ENCODE results near the gene NEURL1.

The NEURL1 gene

DNA sequence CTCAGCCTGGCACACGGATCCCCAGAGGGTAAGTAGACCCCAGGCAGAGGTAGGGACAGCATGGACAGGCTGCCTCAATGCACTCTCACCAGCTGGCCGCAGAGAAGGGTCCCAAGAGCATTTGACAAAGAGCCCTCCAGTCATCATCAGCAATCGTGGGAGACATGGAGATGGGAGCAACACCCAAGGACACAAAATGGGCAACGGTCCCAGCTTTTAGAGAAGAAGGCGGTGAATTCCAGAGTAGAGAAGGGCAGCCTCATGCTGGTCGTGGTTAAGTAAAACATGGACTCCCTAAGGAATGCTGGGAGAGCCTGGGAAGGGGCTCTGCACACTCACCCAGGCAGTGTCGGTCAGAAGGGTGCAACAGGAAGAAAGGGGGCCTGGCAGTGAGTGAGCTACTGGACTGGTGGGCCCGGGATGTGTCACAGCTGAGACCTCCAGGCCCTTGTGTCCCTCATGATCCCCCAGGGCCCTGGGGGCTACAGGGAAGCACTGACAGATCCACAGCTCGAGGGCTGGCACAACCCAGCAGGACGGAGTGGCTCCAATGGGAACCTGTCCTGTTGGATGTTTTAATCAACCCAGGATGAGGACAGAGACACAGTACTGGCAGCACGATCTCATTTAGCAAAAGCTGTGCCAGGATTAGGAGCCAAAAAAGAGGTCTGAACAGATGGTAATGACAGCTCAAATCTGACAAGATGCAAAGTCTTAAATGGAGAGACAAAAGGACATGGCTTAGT lies 147.1 kb downstream of the NEURL1 start:
- H3K9ac ChIP-seq (ENCODE audit: low read length) = no peak overlapping the region
- no peaks in the 10 kb centered on the region for H3K27me3 ChIP-seq (ENCODE audit: low read length)
- H3K27ac ChIP-seq (ENCODE audit: low read depth, low read length) = no peak overlapping the region
- H3K9me2 ChIP-seq (replicated peaks; ENCODE audit: insufficient read depth, low read length) = no peaks in the 10 kb centered on the region
- H3K36me3 ChIP-seq (ENCODE audit: low read length) = no peaks in the 10 kb centered on the region
- TF ChIP-seq, protein P1, sequence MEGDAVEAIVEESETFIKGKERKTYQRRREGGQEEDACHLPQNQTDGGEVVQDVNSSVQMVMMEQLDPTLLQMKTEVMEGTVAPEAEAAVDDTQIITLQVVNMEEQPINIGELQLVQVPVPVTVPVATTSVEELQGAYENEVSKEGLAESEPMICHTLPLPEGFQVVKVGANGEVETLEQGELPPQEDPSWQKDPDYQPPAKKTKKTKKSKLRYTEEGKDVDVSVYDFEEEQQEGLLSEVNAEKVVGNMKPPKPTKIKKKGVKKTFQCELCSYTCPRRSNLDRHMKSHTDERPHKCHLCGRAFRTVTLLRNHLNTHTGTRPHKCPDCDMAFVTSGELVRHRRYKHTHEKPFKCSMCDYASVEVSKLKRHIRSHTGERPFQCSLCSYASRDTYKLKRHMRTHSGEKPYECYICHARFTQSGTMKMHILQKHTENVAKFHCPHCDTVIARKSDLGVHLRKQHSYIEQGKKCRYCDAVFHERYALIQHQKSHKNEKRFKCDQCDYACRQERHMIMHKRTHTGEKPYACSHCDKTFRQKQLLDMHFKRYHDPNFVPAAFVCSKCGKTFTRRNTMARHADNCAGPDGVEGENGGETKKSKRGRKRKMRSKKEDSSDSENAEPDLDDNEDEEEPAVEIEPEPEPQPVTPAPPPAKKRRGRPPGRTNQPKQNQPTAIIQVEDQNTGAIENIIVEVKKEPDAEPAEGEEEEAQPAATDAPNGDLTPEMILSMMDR (IDR thresholded peaks at IDR 0.05; ENCODE audit: insufficient read depth, low read length, poor library complexity, severe bottlenecking) = no peak
- TF ChIP-seq EZH2phosphoT487 (conservative IDR thresholded peaks at IDR 0.05; ENCODE audit: low read length) = no peak
- H4K20me1 ChIP-seq (ENCODE audit: low read depth, low read length) = no peaks in the 10 kb centered on the region
- no peaks in the 10 kb centered on the region for H3F3A ChIP-seq (ENCODE audit: insufficient read depth)
- no peak overlapping the region for H3K4me3 ChIP-seq (ENCODE audit: insufficient read depth, low read length, poor library complexity, severe bottlenecking)
- no peaks in the 10 kb centered on the region for H3K9me3 ChIP-seq (ENCODE audit: insufficient read depth, low read length)
- H3K79me2 ChIP-seq (ENCODE audit: insufficient read depth, low read length) = no peaks in the 10 kb centered on the region
- no peak overlapping the region for H2AFZ ChIP-seq (ENCODE audit: low read depth, low read length, severe bottlenecking)
- no peak overlapping the region for H3K4me2 ChIP-seq (ENCODE audit: low read depth, low read length, poor library complexity, severe bottlenecking)

DNA sequence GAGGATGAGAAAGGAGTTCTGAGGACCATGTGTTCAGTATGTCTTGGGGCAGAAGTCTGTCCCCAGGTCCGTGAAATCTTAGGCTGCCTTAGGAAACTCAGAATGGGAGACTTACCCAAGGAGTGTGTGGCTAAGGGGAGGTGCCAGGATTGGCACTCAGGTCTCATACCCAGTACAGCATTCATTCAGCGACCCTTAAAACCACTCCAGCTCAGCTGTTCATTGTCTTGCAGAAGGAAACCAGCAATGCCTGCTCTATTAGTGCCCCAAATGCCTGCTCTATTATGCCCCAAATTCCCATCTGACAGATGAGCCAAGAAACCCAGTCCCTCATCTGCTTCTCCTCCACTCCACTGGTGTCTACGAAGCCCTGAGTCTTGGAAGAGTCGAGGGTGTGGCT lies 147.8 kb downstream of the NEURL1 start:
- Histone ChIP-seq H3K9ac (ENCODE audit: low read length) (no peak overlapping the region), H4K20me1 (ENCODE audit: low read depth, low read length) (no peaks in the 10 kb centered on the region), H3K4me3 (ENCODE audit: insufficient read depth, low read length, poor library complexity, severe bottlenecking) (no peak overlapping the region), H3K79me2 (ENCODE audit: insufficient read depth, low read length) (no peaks in the 10 kb centered on the region), H3K4me2 (ENCODE audit: low read depth, low read length, poor library complexity, severe bottlenecking) (no peak overlapping the region), H2AFZ (ENCODE audit: low read depth, low read length, severe bottlenecking) (no peak overlapping the region), H3K9me2 (replicated peaks; ENCODE audit: insufficient read depth, low read length) (no peaks in the 10 kb centered on the region), H3F3A (ENCODE audit: insufficient read depth) (no peaks in the 10 kb centered on the region), H3K27me3 (ENCODE audit: low read length) (no peaks in the 10 kb centered on the region), H3K9me3 (ENCODE audit: insufficient read depth, low read length) (no peaks in the 10 kb centered on the region), H3K27ac (ENCODE audit: low read depth, low read length) (no peak overlapping the region), H3K36me3 (ENCODE audit: low read length) (no peaks in the 10 kb centered on the region)
- TF ChIP-seq, protein P1 (IDR thresholded peaks at IDR 0.05; ENCODE audit: insufficient read depth, low read length, poor library complexity, severe bottlenecking) = no peak
- no peak for TF ChIP-seq EZH2phosphoT487 (conservative IDR thresholded peaks at IDR 0.05; ENCODE audit: low read length)
